Cerebellar nuclear complex (tissue), 1 donor: Measurements from ENCODE around the gene FBLN1.

Experiments used
- DNase-seq, 2 experiments: peaks; one replicate each; lab custom pipeline; 2025; lab: John Stamatoyannopoulos, UW

The FBLN1 gene

GRCh38 chr22:45571089-45571488 is 68.4 kb downstream of the FBLN1 start:
- DNase-seq = no peak

- DNase-seq = no peak
These were observed 69.8 kb downstream of the FBLN1 start for GRCh38 chr22:45572444-45572843.

- DNase-seq = no peak
These were observed 71.5 kb downstream of the FBLN1 start for GRCh38 chr22:45574069-45574703.

DNA sequence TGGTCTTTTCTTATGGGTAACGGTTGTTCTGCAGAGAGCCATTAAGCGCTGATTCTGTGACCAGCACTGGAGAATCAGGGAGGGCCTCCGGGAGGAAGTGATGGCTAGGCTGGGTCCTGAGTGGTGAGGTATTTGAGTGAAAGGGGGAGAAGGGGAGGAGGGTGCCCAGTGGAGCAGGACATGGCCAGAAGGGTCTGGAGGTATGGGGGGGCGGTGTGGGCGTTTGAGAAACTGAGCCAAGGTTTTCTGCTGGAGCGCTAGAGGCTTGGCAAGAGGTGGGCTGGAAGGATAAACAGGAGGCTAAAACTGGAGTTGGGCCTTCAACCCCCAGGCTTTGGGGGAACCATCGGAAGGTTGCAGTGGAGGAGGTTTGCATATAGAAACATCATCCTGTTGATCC is 72.5 kb downstream of the FBLN1 start:
- no peak for DNase-seq

DNA sequence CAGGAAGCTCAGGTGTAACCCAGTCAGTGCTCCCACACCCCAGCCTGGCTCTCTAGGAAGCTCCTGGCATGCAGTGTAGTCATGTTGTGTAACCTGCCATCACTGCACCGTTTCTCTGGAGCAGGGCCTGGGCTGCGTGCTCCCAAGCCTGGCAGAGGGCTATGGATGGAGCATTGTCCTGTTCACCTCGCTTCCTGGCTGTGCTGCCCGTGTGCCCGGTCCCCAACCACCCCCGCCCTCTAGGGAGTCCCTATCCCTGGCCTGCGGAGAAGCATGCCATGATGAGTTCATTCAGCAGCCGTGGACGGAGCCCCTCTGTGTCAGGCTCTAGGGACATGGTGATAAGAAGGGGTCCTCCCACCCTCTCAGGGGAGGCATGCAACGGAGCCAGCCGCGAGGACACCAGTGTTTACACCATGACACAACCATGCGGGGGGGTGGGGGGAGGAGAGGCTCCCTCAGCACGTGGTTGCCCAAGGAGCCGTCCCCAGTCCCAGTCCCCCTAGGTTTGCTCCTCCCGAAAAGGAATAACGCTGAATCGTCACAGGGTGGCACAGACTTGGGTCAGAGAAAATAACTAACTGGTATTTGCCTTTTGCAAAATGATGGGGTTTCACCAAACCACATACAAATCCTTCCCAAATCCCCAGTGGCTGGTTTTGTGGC is 73.1 kb downstream of the FBLN1 start:
- no peak for DNase-seq

DNA sequence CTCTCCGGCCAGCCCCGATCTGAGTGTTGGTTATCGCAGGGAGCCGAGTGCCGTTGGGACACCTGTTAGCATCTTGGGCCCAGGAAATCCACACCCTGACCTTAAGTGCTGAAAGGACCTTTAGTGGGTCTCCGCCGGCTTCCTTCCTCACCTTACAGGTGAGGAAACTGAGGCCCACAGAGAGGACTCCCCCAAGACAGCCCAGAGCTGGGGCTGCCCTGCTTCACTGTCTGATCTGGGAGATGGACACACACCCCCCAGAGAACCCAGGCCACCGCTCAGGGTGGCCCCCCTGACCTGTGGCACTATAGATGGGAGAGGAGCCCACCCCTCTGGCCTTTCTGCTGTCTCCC is 73.6 kb downstream of the FBLN1 start:
- DNase-seq = no peak

DNA sequence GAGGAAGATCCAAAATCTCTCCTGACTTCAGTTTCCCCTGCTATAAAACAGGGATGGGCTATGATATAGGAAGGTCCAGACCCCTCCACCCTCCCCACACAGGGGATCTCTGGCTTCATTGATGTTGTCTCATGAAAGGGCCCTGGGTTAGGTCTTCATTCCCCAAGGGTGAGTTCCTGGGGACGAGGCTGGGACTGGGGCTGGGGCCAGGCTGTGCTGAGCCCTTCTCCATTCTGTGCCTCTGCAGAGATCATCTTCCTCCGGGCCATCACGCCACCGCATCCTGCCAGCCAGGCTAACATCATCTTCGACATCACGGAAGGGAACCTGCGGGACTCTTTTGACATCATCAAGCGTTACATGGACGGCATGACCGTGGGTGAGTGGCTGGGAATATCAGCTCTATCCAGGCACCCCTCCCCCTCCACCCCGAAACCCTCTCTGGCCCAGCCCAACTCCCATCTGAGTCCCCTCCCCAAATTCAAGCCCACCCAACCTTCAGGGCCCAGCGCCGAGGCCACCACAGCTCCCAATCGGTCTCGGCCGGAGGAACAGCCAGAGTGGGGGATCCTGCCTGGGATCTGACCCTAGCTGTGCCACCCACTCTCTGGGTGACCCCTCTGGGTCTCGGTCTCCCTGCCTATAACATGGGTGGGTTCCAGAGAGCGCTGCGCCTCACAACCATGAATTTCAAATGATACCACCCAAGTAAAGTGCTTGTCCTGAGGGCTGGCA is 74.2 kb downstream of the FBLN1 start:
- no peak for DNase-seq

DNA sequence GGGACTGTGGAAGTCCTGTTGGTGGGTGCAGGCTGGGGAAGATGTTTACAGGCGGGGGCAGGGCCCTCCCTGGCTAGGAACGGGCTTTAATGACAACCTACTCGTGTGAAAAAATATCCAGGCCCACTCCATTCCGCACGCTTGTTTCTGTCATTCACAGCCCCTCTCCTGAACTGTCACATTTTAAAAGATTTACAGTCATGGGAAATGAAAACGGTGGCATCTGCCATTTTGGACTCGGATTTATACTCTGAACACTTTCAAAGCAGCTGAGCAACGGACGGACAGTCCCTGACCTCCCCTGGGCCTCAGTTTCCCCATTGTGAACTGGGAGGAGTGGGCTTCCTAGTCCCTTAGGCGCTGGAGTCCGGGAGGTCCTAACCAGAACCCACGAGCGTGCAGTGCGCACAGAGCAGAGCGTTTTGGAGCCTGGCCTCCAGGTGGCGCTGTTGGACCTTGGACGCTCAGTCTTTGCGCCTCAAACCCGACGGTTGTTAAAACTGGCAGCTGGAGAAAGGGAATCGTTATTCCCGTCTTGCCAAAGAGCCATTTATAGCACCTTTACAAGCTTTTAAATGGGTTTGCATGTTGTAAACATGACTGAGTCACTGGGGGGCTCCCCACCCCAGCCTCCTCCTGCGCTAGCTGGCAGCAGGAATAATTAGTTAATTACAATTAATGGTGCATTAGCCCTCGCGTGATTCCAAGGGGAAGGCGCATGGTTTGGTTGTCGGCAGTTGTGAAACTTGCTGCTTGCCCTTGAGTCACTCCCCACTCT is 75.3 kb downstream of the FBLN1 start:
- DNase-seq = peak; percentile 4 to 18

- no peak for DNase-seq
These were observed 76.0 kb downstream of the FBLN1 start for GRCh38 chr22:45578524-45579147.

DNA sequence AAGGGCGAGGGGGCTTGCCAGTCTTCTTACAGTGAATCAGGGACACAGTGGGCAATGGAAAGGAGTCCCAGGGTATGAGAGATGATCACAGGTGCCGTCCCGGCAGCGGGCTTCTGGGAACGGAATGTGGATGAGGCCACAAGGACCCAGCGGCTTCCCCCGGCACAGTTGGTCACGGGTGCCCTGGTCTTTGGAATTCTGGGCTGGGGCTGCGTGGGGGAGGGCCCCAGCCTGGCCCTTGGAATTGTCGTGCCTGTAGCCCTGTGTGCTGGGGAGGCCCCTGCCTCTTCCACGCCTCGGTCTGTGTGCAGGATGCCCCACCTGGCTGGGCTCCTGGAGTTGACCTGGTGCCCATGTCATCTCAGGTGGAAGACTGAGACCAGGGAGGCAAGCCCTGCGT is 76.6 kb downstream of the FBLN1 start:
- no peak for DNase-seq

DNA sequence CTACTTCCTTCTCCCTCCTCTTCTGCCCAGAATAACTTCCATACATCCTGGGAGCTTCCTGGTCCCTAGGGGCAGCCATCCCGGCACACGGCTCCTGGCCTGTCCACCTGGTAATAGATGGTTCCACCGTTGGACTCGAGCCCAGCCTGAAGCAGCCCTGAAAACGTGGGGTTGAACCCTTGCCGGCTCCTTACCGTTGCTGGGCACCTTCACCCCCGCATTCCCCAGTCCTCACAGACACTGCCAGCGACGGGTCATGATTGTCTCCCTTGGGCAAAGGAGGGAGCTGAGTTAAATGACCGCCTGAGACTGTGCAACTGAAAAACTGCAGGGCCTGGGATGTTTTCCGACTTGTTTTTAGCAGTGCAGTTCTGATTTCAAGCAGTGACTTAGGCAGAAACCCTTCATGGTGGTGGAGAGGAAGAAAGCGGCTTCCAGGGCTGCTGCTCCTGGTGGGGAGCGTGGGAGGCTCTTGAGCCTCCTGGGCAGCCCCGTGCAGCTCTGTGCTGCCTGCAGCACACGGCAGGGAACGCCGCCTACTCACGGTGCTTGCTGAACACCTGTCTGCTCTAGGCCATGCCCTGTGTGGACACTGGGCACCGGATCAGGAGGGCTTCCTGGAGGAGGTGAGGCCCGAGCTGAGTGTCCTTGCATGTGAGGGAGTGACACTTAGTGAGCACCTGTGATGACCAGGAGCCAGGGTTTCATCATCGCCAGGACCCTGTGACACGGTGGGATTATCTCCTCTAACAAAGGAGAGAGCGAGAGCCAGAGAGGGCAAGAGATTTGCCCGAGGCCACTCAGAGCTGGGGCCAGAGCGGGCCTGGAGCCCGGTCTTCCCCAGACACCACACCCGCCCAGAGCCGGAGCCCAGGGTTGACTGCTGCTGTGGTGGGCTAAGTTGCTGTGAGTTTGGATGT is 77.4 kb downstream of the FBLN1 start:
- no peak for DNase-seq

GRCh38 chr22:45580726-45581381 is 78.2 kb downstream of the FBLN1 start:
- DNase-seq = no peak

- DNase-seq = no peak
These were observed 78.9 kb downstream of the FBLN1 start for GRCh38 chr22:45581549-45582080.

GRCh38 chr22:45582236-45582954 is 79.7 kb downstream of the FBLN1 start:
- DNase-seq = no peak

GRCh38 chr22:45582955-45583320 is 80.3 kb downstream of the FBLN1 start:
- DNase-seq = no peak

GRCh38 chr22:45583504-45583903 is 80.8 kb downstream of the FBLN1 start:
- no peak for DNase-seq

DNA sequence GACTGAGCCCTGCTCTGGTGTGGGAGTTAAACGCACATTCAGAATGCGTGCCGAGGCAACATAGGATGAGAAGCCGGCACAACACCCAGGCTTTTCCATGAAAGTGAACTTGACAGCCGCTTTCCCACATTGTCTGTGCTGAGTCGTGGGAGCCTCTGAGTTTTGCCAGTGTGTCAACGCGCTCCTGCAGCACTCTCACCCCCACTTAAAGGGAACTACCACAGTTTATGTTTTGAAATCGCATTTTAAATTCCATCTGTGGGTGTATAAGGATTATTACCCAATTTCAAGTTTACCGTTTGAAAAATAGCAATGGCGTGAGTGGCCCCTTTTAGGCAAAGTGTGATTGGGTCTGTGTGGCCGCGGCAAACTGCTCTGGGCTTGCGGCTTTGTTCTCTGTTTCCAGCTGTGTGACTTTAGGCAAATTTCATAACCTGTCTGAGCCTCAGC is 81.5 kb downstream of the FBLN1 start:
- no peak for DNase-seq

DNA sequence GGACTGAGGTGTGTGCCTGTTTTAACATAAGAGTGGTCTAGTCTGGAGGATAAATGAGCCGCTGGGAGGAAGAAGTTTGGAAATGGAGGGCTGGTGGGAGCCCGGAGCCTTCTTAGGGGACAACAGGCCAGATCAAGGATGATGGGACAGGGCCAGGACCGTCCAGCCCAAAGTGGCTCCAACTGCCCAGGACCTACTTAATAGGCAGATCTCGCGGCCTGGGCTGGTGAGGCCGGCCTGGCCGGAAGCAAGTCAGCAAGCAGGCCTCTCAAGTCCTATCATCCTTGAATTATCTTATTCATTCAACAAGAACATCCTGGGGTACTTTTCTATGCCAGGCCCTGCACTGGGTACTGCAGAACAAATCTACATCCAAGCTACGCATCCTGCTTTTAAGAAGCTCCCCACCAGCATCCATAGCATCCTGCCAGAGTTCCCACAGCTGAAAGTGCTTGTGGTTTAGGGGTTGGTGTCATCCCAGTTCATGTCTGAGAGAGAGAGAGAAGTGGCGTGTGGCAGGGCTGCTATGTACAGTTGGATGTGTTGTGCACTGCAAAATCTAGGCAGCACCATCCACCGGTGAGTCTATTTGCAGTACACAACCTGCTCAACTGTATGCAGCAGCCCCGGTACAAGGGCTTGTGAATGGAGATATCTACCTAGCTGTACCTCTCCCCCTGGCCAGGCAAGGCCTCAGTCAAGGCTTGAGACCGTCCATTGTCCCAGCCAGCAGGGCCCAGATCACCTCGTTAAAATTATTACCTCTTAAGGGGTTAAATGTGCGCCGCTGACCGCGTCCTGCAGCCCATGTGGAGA is 82.1 kb downstream of the FBLN1 start:
- DNase-seq = no peak

DNA sequence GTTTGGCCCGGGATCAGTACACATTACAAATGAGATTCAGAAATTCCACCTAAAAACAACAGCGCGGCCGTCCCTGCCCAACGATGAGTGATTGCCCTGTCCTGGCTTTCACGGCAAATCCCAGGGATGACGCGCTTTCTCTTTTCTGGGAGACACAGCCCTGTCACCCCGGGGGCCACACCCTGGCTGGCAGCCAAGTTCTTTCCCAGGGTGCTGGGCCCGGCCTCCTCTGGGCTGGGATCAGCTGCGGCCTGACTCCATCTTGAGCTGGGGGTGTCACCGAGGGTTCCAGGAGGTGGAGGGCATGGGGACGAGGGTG is 82.7 kb downstream of the FBLN1 start:
- DNase-seq = no peak
